GM21576 (cell line): ENCODE results near the gene SLC46A1.

Source experiments
- ATAC-seq: cut with Tn5 transposase; IDR thresholded peaks from one replicate; pipeline ENCODE4 v1.9.1; 2021; ENCODE audit warnings: mild to moderate bottlenecking, moderate library complexity; ENCODE audit not compliant: unreplicated experiment

Gene SLC46A1

GRCh38 chr17:28404812-28405570 is 1.0 kb downstream of the SLC46A1 start:
- ATAC-seq, result no peak

DNA sequence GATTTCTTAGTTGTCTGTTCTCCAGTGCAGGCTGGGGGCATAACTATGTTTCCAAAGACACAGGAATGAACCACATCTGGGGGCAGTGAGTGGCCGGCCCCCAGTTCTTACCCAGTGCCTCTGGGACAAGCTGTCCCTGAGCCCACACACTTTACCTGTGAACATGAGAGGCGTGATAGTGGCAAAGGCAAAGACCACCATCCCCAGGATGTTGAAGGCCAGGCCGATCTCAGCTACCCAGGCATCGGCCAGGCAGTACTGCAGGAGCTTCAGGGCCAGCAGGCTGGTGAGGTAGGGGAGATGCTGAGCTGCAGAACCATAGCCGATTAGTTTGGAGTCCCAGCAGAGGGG is 1.6 kb downstream of the SLC46A1 start:
- ATAC-seq, result no peak

GRCh38 chr17:28404007-28404406 is 2.0 kb downstream of the SLC46A1 start:
- ATAC-seq, result no peak

- no peak for ATAC-seq
Observed at GRCh38 chr17:28402844-28403243, 3.2 kb downstream of the SLC46A1 start.

DNA sequence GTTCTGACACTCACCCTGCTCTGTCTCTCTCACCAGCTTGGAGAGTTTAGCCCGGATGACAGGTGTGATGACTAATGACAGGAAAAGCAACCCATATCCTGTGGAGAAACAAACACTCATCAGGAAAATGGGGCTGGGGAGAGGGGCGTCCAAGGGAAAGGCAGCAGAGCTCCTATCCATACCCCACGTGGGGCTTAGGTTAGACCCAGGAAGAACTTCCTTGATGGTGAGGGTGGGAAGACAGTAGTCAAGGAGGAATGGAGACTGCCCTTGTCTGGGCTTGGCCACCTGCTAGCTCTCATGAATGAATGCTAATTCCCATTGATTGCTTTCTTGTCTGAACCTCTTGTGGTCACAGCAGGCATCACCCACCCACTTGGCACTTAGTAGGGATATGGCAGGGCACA is 3.8 kb downstream of the SLC46A1 start:
- ATAC-seq, result no peak

GRCh38 chr17:28399808-28400207 is 6.2 kb downstream of the SLC46A1 start:
- no peak for ATAC-seq

DNA sequence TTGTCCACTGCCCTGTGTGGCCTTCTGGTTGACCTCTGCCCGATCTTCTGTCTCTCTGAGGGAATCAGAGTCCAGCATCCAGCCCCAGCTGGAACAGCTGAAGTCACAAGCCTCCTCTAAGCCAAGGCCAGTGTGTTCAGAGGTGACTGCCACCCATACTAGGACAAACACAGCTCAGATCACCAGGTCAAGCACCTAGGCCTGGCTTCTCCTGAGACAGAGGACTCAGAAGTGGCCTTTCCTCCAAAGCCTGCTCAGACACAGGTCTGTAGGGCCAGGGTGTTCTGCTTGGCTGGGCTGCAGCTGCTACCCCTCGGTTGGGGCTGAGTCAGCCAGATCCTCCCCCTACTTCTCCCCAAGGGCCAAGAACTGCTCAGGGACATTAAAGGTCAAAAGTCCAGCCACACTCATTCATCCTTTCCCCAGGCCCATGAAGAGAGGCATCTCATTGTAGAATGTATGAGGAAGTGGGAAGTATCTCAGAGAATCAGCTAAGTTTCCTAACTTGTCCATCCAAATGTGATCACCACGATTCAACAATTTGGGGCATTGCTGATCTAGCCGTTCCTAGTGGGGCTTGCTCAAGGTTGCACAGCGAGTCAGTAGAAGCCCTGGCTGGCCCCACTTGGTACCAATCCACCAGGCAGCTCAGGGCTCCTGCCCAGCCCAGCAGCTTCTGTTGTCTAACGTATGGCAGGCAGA is 7.6 kb downstream of the SLC46A1 start:
- ATAC-seq, result no peak

DNA sequence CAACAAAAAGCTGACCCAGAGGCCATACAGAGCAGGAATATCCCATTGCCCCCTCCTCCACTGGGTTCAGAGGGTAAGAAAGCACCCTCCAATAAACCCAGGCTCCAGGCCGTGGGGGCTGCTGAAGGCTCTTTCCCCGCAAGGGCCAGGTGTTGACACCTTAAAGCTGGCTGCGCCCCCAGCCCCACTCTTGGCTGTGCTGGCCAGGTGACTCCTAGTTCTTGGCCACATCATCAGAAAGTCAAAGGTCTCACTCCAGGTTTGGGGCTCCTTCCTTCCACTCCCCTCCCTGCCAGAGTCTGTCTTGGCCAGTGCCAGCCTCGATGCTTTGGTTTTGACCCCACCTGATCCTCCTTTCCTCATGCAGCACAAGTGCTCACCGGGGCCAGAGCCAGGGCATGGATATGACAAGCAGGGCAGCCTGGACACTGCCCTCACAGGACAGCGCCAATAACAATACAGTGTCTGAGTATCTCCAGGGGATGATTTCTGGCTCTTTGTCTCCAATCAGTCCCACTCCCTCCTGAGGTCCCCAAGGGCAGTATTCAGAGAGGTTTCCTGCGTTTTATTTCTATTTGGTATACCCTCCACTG is 8.2 kb downstream of the SLC46A1 start:
- ATAC-seq, result no peak

GRCh38 chr17:28397275-28397674 is 8.7 kb downstream of the SLC46A1 start:
- ATAC-seq, result no peak

DNA sequence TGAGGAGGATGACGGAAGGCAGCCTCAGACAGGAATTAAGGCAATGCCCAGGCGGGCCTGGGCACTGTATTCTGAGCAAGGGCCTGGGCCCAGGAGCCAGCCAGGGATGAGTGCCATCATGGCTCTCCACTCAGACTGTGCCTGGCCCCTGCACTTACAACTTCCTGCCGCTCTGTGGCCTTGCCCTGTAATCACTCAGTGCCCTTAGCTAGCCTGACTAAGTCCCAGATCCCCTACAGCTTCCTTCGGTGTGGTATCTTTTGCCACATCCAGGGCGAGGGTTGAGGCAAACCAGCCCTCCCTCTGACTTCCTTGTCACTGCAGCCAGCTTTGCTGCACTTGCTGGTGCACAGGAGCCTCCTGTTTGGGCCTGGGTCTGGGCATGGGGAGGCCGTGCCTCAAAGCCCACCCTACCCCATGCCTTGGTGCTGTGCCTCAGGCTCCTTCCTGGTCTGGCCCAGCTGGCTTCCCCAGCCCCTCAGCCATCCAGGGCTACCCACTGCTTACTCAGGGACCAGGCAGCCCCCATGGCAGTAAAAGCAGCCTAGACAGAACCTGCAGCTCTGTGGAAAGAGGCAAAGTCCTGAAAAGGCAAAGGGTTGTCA is 9.3 kb downstream of the SLC46A1 start:
- ATAC-seq, result no peak

DNA sequence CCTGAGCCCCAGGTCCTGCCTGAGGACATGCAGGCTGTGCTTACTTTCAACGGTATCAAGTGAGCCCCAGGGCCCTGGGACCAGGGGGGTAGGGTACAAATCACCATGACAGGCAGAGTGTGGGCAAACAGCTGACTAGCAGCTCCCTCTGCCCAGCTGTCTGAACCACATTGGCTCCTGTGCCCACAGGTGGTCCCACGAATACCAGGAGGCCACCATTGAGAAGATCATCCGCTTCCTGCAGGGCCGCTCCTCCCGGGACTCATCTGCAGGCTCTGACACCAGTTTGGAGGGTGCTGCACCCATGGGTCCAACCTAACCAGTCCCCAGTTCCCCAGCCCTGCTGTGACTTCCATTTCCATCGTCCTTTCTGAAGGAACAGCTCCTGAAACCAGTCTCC is 10.0 kb downstream of the SLC46A1 start:
- ATAC-seq, result no peak

- ATAC-seq, result no peak
Observed at GRCh38 chr17:28395426-28395825, 10.6 kb downstream of the SLC46A1 start.

GRCh38 chr17:28394337-28395116 is 11.5 kb downstream of the SLC46A1 start:
- no peak for ATAC-seq

- ATAC-seq, result no peak
Observed at GRCh38 chr17:28392491-28392890, 13.5 kb downstream of the SLC46A1 start.

- ATAC-seq, result no peak
Observed at GRCh38 chr17:28391401-28391800, 14.6 kb downstream of the SLC46A1 start.

- ATAC-seq, result no peak
Observed at GRCh38 chr17:28390984-28391383, 15.0 kb downstream of the SLC46A1 start.

DNA sequence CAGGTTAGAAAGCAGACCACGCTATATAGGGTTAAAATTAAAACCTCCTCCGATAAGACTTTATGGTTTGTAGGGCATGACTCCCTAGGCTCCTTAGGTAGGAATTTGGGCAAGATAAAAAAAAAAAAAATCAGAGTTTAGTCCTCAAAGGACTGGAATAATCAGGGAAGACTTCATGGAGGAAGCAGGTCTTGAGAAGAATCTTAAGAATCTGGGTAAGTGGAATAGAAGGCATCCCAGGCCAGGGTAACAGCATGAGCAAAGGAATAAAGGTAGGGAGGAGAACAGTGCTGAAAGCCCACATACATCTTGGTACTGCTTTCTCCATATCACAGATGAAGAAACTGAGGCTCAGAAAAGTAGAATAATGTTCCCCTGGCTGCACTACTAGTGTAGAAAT is 15.4 kb downstream of the SLC46A1 start:
- no peak for ATAC-seq

GRCh38 chr17:28390141-28390540 is 15.9 kb downstream of the SLC46A1 start:
- ATAC-seq, result no peak

DNA sequence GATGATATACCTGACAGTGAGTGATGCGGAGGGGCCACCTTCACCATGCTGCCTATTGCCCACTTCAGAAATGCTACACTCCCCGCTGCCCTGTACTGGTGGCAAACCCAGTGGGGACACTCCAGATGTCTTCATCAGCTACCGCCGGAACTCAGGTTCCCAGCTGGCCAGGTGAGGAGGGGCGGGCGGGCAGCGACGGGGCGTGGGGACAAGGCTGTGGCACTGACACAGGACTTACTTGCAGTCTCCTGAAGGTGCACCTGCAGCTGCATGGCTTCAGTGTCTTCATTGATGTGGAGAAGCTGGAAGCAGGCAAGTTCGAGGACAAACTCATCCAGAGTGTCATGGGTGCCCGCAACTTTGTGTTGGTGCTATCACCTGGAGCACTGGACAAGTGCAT is 17.9 kb downstream of the SLC46A1 start:
- ATAC-seq, result no peak

DNA sequence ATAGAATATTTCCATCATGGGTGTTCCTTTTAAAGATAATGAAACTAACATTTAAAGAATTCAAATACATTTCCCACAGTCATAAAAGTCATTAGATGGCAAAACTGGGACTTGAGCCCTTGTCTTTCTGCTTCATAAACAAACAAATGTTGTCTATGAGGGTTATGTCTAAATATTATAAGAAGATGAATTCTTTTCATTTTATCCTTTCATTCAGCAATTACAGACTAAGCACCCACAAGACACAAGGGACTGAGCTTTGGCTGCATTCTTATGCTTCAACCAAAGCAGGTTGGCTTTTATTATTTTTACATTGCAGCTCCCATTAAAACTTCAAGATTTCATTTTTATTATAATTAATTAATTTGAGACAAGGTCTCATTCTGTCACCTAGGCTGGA is 19.6 kb downstream of the SLC46A1 start:
- ATAC-seq, result no peak

DNA sequence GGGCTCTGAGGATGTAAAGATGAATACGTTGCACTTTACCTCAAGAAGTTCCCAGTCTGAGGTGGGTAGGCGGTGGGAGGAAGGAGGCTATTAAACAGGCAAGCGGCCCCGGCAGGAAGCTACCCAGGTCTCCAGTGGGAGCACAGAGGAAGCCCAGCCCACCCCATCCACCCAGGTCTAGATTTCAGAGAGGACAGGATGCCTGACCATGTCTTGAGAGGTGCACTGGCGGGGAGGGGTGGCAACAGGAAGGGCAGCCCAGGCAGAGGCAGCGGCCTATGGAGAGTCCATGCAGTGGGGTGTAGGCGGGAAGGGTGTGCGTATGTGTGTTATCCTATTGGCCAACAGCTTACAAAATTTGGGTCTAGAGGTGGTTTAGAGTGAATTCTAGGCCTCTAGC is 20.6 kb downstream of the SLC46A1 start:
- ATAC-seq, result no peak
